HCT116 (cell line): ENCODE results near the gene FCHSD2. TPM values are rescaled to one million over a fixed set of nuclear protein-coding genes. Genes with fewer than 3 reads are reported as not detected.

Experiments used
- ATAC-seq: fragments of 200-7000 bp; cut with Tn5 transposase; 2 replicates; pipeline ENCODE4 v1.9.1; 2020; ENCODE audit warnings: mild to moderate bottlenecking, moderate library complexity
- BruUV-seq: library from RNA; stranded (reverse); fragments of 400-500 nt; replicated peaks from 2 replicates; lab custom pipeline; 2021; lab: Mats Ljungman, UMichigan
- CTCF ChIA-PET: fragments of 300-600 bp; sonication (Branson Sonifier 250); formaldehyde crosslinking; loops from one replicate; lab custom pipeline; 2021; ENCODE audit warnings: antibody characterized with exemption; lab: Charles Lee
- POLR2A ChIA-PET: fragments of 300-600, 350-600 bp; sonication (Branson Sonifier 250); formaldehyde crosslinking; loops from one replicate; lab custom pipeline; 2021; ENCODE audit warnings: antibody characterized with exemption; lab: Charles Lee
- RAD21 ChIA-PET, 2 experiments: fragments of 300-600 bp; sonication (Branson Sonifier 250); formaldehyde crosslinking; loops; one replicate each; lab custom pipeline; 2023; ENCODE audit warnings: low total read pairs in 2 of 2; ENCODE audit not compliant: uncharacterized antibody in 2 of 2, unreplicated experiment in 2 of 2, low non-redundant PET in 1 of 2; lab: Charles Lee
- DNase-seq: peaks from one replicate; pipeline ENCODE4 v3.0.0-alpha.2; 2010; ENCODE audit warnings: low read depth, low spot score
- H2AFZ ChIP-seq: fragments of 200-600 bp; shearing (Covaris generic), sonication (generic); 2 replicates; pipeline ENCODE4 v1.6.1; 2017; ENCODE audit warnings: low read depth, mixed run types, mixed read lengths, antibody characterized with exemption, low read length; ENCODE audit not compliant: poor library complexity, severe bottlenecking
- H3K27ac ChIP-seq: 2 replicates; pipeline ENCODE4 v1.5.1; 2012; ENCODE audit warnings: low read depth, low read length
- H3K27me3 ChIP-seq: fragments of 200-600 bp; sonication (generic); 2 replicates; pipeline ENCODE4 v1.6.1; 2016; ENCODE audit warnings: mixed run types, low read length, mixed read lengths; ENCODE audit not compliant: insufficient read depth
- H3K36me3 ChIP-seq, 2 experiments: fragments of 200-500 bp in 1 of 2; fragments of 200-600 bp in 1 of 2; sonication (Bioruptor generic) in 1 of 2; sonication (generic) in 1 of 2; 2 replicates each; pipeline versions ENCODE4 v1.5.1 to v1.6.1; 2014 to 2016; ENCODE audit warnings: low read length in 2 of 2, inconsistent platforms in 1 of 2, mixed read lengths in 1 of 2, mixed run types in 1 of 2; ENCODE audit not compliant: insufficient read depth in 2 of 2, control insufficient read depth in 1 of 2
- H3K4me1 ChIP-seq, 2 experiments: fragments of 200-600 bp in 1 of 2; sonication (generic) in 1 of 2; 2 replicates each; pipeline versions ENCODE4 v1.5.1 to v1.6.1; 2012 to 2017; ENCODE audit warnings: low read length in 2 of 2, inconsistent platforms in 1 of 2, mild to moderate bottlenecking in 1 of 2, mixed read lengths in 1 of 2, mixed run types in 1 of 2, moderate library complexity in 1 of 2; ENCODE audit not compliant: insufficient read depth in 2 of 2, control insufficient read depth in 1 of 2
- H3K4me2 ChIP-seq: fragments of 200-600 bp; sonication (generic); 2 replicates; pipeline ENCODE4 v1.6.1; 2017; ENCODE audit warnings: mixed run types, low read length, mixed read lengths
- H3K4me3 ChIP-seq, 2 experiments: fragments of 200-600 bp in 1 of 2; sonication (generic) in 1 of 2; replicated peaks in 1 of 2; 2 replicates each; pipeline ENCODE4 v1.5.1; 2011 to 2016; ENCODE audit warnings: low read length in 2 of 2, control low read depth in 1 of 2, low read depth in 1 of 2, mild to moderate bottlenecking in 1 of 2, mixed read lengths in 1 of 2, mixed run types in 1 of 2
- H3K79me2 ChIP-seq: fragments of 200-600 bp; sonication (generic); 2 replicates; pipeline ENCODE4 v1.6.1; 2017; ENCODE audit warnings: mild to moderate bottlenecking, mixed run types, low read length, moderate library complexity, mixed read lengths; ENCODE audit not compliant: insufficient read depth
- H3K9ac ChIP-seq: fragments of 200-600 bp; sonication (generic); 2 replicates; pipeline ENCODE4 v1.6.1; 2016; ENCODE audit warnings: low read length, mixed read lengths
- H3K9me2 ChIP-seq: fragments of 200-600 bp; sonication (generic), shearing (Covaris generic); 2 replicates; pipeline ENCODE4 v1.6.1; 2017; ENCODE audit warnings: mixed run types, mild to moderate bottlenecking, moderate library complexity; ENCODE audit not compliant: insufficient read depth
- H3K9me3 ChIP-seq, 2 experiments: fragments of 200-500 bp in 1 of 2; fragments of 200-600 bp in 1 of 2; sonication (Bioruptor generic) in 1 of 2; sonication (generic) in 1 of 2; 2 replicates each; pipeline ENCODE4 v1.6.1; 2014 to 2017; ENCODE audit warnings: low read length in 2 of 2, mixed read lengths in 2 of 2, inconsistent platforms in 1 of 2, low read depth in 1 of 2, mild to moderate bottlenecking in 1 of 2, mixed run types in 1 of 2, moderate library complexity in 1 of 2; ENCODE audit not compliant: control insufficient read depth in 1 of 2, insufficient read depth in 1 of 2
- H4K20me1 ChIP-seq: fragments of 200-600 bp; sonication (generic), shearing (Covaris generic); 2 replicates; pipeline ENCODE4 v1.6.1; 2017; ENCODE audit warnings: mixed run types, mild to moderate bottlenecking, moderate library complexity; ENCODE audit not compliant: insufficient read depth
- CEBPB ChIP-seq: IDR thresholded peaks from 2 replicates; pipeline ENCODE4 v1.6.1; 2012; ENCODE audit warnings: low read depth
- CTCF ChIP-seq, 3 experiments: fragments of 200-600 bp in 1 of 3; sonication (generic) in 1 of 3; IDR thresholded peaks in 2 of 3; conservative IDR thresholded peaks in 1 of 3; 2 replicates each; pipeline ENCODE4 v1.5.1; 2012 to 2017; ENCODE audit warnings: low read depth in 2 of 3, low read length in 2 of 3, antibody characterized with exemption in 1 of 3, borderline replicate concordance in 1 of 3, control low read depth in 1 of 3, mild to moderate bottlenecking in 1 of 3, mixed read lengths in 1 of 3, mixed run types in 1 of 3, moderate library complexity in 1 of 3; ENCODE audit not compliant: insufficient read depth in 1 of 3
- FOSL1 ChIP-seq: IDR thresholded peaks from 2 replicates; pipeline ENCODE4 v1.6.1; 2012; ENCODE audit warnings: low read depth
- POLR2AphosphoS5 ChIP-seq: IDR thresholded peaks from 2 replicates; pipeline ENCODE4 v1.6.1; 2011; ENCODE audit warnings: mild to moderate bottlenecking, low read depth, low read length, moderate library complexity
- RAD21 ChIP-seq: IDR thresholded peaks from 2 replicates; pipeline ENCODE4 v1.6.1; 2012; ENCODE audit warnings: low read depth, mild to moderate bottlenecking
- SP1 ChIP-seq: IDR thresholded peaks from 2 replicates; pipeline ENCODE4 v1.6.1; 2012; ENCODE audit warnings: low read depth
- SRF ChIP-seq: IDR thresholded peaks from 2 replicates; pipeline ENCODE4 v1.6.1; 2012; ENCODE audit warnings: low read depth
- TCF7L2 ChIP-seq: IDR thresholded peaks from 2 replicates; pipeline ENCODE4 v1.7.0; 2011; ENCODE audit warnings: borderline replicate concordance, inconsistent platforms; ENCODE audit not compliant: insufficient read depth, insufficient read length; ENCODE audit errors: extremely low read depth
- ZNF274 ChIP-seq: fragments of 200-500 bp; sonication (Bioruptor generic); IDR thresholded peaks from 2 replicates; pipeline ENCODE4 v1.6.1; 2014; ENCODE audit warnings: mild to moderate bottlenecking, low read depth, low read length, inconsistent platforms
- intact Hi-C: fragments of 100-400 bp; cut with micrococcal nuclease; formaldehyde crosslinking; loops from 2 replicates; pipeline ENCODE4 v1.10.0; 2022
- total RNA-seq: library from RNA; stranded (reverse); gene quantifications from one replicate; pipeline ENCODE4 v1.2.1, GENCODE V29; 2021; ENCODE audit not compliant: unreplicated experiment
- TF ChIP-seq, protein P1 (sequence below): IDR thresholded peaks from 2 replicates; pipeline ENCODE4 v1.6.1; 2011; ENCODE audit warnings: mild to moderate bottlenecking, low read length, moderate library complexity; ENCODE audit not compliant: insufficient replicate concordance; ENCODE audit errors: extremely low read depth

FCHSD2 gene
- total RNA-seq, 1 experiment from 2014 or later: 15.0 TPM

DNA sequence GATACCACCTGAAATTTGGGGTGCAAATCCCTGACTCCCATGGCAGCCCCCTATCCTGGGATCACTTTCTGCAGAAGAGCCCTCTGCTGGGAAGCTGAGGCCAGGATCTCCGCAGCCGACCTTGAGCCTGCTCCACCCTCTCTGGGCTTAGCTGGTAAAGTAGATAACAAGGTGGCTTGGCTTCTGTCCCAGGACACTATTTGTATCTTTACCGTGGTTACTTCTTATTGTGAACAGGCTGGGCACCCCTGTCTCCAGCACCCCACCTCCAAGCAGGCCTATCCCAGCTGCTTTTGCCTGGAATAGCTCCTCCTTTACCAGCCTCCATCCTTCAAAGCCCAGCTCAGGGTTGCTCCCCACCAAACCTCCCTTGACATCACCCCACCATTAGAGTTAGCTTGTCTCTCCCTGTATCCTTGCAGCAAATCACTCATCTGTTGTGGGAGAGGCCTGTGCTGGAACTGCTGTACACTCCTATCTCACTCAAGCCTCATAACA lies 40.8 kb upstream of the FCHSD2 start:
- no peaks in the 10 kb centered on the region for H3K79me2 ChIP-seq
- ATAC-seq (no peak), DNase-seq (no peak)
- H3K9me2 ChIP-seq: no peaks in the 10 kb centered on the region
- no peak overlapping the region for H2AFZ ChIP-seq
- no TSS peak for BruUV-seq
- CTCF ChIA-PET: interaction anchor here (0.6 to 0.9 kb wide), 3 partner anchors 153 to 458 kb away, joined by 3 to 4 read pairs (median 4); no protein-coding TSS in a partner anchor
- H3K4me3 ChIP-seq: no peak overlapping the region
- intact Hi-C loops: no loop called here
- H3K9me3 ChIP-seq: no peaks in the 10 kb centered on the region
- TF ChIP-seq POLR2AphosphoS5: no peak
- TF ChIP-seq RAD21: no peak
- no peak for TF ChIP-seq FOSL1
- H3K27ac ChIP-seq: no peak overlapping the region
- RAD21 ChIA-PET: no interaction called here
- no peaks in the 10 kb centered on the region for H3K36me3 ChIP-seq
- no peak overlapping the region for H3K9ac ChIP-seq
- no peak overlapping the region for H3K4me2 ChIP-seq
- no peaks in the 10 kb centered on the region for H4K20me1 ChIP-seq
- H3K4me1 ChIP-seq: peaks cover 2 to 20% of the 10 kb centered on the region in 2 experiments; a peak in 3 of 4 replicates
- H3K27me3 ChIP-seq: no peaks in the 10 kb centered on the region
- POLR2A ChIA-PET: no interaction called here

DNA sequence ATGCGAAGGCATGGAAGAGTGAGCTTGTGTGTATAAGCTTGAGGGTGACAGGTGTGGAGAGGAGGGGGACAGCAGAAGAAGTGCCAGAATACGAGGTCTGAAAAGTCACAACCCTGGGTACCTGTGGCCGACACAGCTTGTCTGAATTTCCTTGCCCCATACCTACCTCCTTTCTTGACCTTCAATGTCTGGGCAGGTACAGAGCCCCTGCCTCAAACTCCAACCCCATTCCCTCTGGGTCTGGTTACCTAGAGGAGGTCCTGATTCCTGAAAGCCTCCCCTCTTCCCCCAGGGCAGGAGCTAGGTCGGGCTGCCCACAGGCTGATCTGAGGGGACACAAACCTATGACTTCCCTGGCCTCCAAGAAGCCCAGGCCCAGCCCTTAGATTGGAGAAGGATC lies 36.6 kb upstream of the FCHSD2 start:
- no peak overlapping the region for H3K27ac ChIP-seq
- RAD21 ChIA-PET: no interaction called here
- H4K20me1 ChIP-seq: no peaks in the 10 kb centered on the region
- intact Hi-C loops: loop anchor here (1.0 to 5.0 kb wide), 4 partner anchors 254 to 591 kb away; no protein-coding TSS in a partner anchor
- no peaks in the 10 kb centered on the region for H3K36me3 ChIP-seq
- H3K9me3 ChIP-seq: no peaks in the 10 kb centered on the region
- ATAC-seq (no peak), DNase-seq (no peak)
- H3K9ac ChIP-seq: no peak overlapping the region
- H3K9me2 ChIP-seq: no peaks in the 10 kb centered on the region
- BruUV-seq: no TSS peak
- no peak overlapping the region for H2AFZ ChIP-seq
- peaks cover 0 to 11% of the 10 kb centered on the region in 2 experiments; a peak in 1 of 4 replicates for H3K4me1 ChIP-seq
- no peak overlapping the region for H3K4me2 ChIP-seq
- H3K27me3 ChIP-seq: no peaks in the 10 kb centered on the region
- CTCF ChIA-PET: interaction anchor here (1.4 to 6.7 kb wide), 5 partner anchors 253 to 454 kb away, joined by 5 to 79 read pairs (median 22); no protein-coding TSS in a partner anchor
- POLR2A ChIA-PET: no interaction called here
- no peaks in the 10 kb centered on the region for H3K79me2 ChIP-seq
- no peak for TF ChIP-seq TCF7L2
- no peak for TF ChIP-seq CEBPB
- no peak for TF ChIP-seq CTCF (IDR thresholded peaks at IDR 0.05 in 2 of 3, conservative IDR thresholded peaks at IDR 0.05 in 1 of 3; ENCODE audit: borderline replicate concordance in 1 of 3, insufficient read depth in 1 of 3, low read depth in 2 of 3, low read length in 2 of 3)
- TF ChIP-seq SRF: no peak
- no peak for TF ChIP-seq ZNF274
- TF ChIP-seq POLR2AphosphoS5: no peak
- TF ChIP-seq, protein P1, sequence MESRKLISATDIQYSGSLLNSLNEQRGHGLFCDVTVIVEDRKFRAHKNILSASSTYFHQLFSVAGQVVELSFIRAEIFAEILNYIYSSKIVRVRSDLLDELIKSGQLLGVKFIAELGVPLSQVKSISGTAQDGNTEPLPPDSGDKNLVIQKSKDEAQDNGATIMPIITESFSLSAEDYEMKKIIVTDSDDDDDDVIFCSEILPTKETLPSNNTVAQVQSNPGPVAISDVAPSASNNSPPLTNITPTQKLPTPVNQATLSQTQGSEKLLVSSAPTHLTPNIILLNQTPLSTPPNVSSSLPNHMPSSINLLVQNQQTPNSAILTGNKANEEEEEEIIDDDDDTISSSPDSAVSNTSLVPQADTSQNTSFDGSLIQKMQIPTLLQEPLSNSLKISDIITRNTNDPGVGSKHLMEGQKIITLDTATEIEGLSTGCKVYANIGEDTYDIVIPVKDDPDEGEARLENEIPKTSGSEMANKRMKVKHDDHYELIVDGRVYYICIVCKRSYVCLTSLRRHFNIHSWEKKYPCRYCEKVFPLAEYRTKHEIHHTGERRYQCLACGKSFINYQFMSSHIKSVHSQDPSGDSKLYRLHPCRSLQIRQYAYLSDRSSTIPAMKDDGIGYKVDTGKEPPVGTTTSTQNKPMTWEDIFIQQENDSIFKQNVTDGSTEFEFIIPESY: no peak
- no peak for TF ChIP-seq SP1
- H3K4me3 ChIP-seq: no peak overlapping the region
